Stimulated activated CD4-positive, alpha-beta T cell treated with anti-CD3 and anti-CD28 coated beads, Interleukin-4, amount 100 ng/mL, for 1 hour (primary cell): ENCODE measurements around the gene ASPDH.

Source experiments
- DNase-seq: peaks from one replicate; pipeline ENCODE4 v3.0.0-alpha.2; 2020

The ASPDH gene

DNA sequence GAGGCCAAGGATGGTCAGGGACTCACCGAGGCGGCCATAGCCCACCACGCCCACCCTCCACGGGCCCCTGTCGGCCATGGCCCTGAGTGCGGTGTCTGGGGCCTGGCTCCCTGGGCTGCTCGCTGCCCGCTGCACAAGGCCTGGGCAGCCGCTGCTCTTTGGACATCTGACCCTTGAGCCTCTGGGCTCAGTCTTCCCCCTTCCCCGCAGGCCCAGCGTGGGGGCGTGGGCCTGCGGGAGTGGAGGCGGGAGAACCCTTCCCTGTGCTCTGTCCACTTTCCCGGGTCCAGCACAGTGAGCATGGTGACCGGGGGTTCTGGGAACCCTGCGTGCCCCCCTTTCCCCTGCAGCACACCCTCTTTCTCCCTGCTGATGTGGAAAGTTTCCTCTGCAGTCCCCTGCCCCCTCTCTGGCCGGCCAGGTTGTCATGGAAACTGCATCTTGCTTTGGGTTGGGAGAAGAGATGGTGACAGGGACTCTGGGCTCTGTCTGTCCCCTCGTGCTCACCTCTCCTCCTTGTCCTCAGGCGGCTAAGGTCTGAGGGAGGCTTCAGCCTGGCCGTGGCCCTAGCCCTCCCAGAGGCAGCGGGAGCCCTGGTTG, at the start of gene ASPDH:
TSS of gene ASPDH (minus strand) at position 168 of the 600 bp plus-strand sequence. CDS start at position 78, 90 bp downstream.
- no peak for DNase-seq

DNA sequence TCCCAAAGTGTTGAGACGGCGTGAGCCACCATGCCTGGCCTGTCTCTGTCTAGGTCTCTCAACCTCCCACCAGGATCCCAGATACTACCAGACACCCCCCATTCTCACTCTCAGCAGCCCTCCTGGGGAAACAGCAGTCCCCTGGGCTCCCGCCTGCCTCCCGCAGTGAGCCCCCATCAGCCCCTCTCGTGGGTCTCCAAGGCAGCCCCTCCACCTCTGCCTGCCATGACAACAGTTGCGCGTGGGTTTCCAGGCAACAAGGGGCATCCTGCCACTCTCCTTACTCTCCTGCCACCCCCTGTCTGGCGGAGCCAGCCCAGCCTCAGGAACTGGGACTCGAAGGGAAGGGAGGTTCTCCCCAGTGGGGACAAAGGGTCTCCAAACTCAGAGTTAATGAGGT, 49.3 kb upstream of the ASPDH start:
- DNase-seq, result no peak

DNA sequence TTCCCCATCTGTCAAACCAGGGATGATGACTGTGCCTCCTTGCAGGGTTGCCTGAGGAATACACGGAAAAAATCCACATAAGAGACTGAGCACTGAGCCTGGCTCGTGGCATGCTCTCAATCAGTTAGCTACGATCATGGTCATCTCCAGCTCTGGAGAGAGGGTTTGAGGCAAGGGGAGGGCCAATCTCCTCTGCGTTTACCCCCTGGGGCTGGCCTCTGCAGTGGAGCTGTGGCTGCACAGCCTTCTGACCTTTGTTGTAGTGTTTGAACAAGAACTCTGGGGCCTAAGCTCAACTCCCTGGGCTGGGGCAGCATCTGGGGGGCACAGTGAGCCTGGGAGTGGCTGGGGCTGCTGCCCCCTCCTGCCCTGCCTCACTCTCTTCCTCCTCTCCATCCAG, 48.6 kb upstream of the ASPDH start:
- DNase-seq, result no peak

DNA sequence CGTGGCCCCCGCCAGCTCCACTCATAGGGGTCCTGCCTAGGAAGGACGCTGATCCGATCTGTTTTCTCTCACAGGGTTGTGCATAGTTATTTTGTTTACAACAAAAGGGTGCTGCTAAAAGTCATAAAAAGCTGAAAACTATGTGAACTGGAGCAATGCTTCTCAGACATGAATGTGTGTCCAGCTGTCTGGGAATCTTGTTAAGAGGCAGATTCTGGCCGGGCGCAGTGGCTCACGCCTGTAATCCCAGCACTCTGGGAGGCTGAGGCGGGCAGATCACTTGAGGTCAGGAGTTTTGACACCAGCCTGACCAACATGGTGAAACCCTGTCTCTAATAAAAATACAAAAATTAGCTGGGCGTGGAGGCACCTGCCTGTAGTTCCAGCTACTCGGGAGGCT, 45.9 kb upstream of the ASPDH start:
- no peak for DNase-seq

DNA sequence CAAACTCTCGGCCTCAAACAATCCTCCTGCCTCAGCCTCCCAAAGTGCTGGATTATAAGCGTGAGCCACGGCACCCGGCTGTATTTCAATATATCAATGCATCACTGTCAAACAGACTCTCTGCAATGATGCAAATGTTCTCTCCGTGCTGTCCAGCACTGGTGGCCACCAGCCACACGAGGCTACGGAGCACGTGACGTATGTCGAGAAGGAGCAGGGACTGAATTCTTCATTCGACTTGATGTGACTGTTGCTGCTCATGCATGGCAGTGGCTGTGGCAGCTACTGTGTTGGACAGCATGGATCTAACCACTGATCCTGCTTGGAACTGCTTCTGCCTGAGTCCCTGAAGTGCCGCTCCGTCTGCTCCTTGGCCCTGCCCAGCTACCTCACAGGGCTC, 44.7 kb upstream of the ASPDH start:
- no peak for DNase-seq

DNA sequence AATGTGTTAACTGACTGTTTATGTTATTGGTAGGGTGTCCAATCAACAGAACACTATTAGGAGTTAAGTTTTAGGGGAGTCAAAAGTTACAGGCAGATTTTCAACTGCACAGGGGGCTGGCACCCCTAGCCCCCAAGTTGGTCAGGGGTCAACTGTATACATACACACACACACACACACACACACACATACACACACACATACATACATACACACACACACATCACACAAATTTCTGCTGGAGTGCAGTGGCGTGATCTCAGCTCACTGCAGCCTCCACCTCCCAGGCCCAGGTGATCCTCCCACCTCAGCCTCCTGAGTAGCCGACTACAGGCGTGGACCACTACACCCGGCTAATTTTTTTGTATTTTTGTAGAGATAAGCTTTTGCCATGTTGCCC, 44.3 kb upstream of the ASPDH start:
- DNase-seq, result no peak

DNA sequence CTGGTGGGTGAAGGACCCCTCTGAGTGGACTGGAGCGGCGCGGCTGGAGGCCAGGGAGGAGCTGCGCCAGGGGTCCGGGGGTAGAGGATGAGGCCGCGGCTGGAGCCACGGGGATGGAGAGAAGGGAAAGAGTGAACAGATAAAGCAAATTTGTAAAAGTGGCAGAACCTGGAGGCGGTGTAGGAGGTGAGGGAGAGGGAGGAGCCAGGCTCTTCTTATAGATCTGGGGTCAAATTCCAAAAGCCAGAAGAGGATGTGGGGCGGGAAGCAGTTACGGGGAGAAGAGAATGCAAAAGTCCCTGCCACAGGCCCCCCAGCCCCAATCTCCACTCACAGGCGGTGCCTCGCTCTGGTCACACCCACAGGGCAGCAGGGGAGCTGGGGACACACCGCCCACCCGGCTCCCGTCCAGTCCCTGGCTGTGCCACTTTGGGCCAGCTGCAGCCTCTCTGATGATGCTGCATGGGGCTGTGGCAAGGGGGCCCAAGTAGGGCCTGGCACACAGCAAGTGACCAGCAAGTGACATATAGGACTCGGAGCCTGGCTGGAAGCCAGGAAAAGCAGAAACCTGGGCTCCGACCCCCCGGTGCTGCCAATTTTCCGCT, 43.4 kb upstream of the ASPDH start:
- no peak for DNase-seq

DNA sequence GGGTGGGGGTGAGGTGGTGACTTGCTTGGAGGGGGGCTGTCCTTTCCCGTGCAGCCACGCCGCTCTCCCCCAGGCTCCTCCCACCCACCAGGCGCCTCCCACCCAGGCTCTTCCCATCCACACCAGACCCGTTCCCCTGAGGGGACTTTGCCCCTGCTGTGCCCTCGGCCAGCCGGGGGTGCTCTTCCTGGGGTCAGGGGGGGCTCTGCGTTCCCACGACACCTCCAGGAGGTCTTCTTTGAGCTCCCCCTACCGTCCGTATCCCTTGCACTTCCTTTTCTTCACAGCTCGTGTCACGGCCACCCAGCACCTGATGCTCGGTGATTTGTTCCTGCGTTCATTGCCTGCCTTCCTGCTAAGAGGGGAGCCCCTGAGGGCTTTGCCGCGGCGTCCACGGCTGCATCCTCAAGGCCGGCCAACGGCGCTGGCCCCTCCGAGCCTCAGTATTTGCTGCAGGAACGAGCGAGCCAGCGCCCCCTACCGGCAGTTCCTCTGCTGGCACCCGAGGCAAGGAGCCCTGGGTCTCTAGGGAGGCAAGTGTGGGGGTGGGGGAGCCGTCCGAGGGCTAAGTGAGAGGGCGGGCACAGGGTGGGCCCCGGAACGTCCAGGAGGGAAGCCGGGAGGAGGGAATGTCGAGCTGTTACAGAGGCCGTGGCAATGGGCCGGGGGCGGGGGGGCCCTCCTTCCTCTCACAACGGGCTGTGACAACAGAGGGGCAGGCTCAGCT, 42.7 kb upstream of the ASPDH start:
- DNase-seq, result peak; percentile 82

DNA sequence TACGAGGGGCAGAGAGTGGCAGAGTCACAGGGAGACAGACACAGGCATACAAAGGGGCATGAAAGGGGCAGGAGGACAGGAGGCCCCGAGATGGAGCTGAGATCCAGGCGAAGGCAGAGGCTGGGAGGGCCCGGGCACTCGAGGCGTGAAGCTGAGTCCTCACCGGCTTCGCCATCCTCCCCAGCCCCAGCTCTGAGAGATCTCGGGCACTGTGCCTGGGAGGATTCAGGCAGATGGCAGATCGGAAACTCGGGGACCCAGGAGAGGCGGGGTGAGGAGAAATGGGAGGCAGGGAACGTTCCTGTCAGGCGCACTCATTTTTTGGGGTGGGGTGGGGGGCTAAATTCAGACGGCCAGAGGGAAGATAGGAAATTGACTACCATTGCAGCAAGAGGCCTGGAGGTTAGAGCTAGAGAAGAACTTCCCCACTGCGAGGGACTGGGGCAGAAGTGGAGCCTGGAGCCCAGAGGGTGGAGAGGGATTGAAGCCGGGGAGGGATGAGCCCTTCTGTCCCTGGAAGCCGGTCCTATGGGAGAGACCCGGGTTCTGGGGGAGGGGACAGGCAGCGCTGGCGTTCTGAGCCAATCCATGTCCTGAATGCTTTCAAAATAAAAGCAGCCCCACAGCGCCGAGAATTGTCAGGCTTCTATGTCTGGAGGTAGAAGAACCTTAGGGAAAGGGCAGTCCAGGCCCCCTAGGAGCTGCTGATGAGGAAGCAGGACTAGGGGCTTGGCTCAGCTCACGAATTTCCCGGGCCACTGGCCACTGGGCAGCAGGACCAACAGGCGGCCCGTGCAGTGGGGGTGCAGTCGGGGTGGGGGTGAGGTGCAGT, 42.0 kb upstream of the ASPDH start:
- no peak for DNase-seq

DNA sequence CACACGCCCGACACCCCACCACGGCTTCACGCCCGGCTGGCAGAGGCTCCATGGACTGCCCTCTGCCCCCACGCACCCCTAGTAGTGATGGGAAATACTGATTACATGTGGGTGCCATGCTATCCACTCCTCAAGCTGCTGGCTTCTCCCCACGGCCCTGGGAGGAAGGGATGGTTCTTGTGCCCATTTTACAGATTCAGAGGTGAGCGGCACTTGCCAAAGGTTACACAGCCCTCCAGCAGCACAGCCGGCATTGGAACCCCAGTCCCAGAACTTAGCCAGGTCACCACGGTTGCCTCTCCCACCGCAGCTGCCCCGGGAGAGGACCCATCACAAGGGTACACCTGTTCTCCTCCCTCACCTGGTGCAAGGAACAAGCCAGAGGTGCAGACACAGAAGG, 41.3 kb upstream of the ASPDH start:
- DNase-seq, result no peak

DNA sequence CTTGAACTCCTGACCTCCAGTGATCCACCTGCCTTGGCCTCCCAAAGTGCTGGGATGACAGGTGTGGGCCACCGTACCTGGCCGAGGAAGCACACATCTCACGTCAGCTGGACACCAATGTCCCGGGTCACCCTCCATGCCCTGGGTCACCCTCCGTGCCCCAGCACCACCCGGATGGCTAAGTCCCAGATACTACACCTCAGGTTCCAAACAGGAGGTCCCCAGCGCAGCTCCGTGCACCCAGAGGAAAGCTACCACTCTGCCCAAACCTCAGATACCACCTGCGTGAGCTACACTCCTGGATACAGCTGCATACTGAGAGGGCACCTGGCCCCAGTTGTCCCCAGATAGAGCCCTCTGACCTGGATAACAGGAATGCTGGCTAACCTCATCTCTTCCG, 40.5 kb upstream of the ASPDH start:
- DNase-seq, result no peak

DNA sequence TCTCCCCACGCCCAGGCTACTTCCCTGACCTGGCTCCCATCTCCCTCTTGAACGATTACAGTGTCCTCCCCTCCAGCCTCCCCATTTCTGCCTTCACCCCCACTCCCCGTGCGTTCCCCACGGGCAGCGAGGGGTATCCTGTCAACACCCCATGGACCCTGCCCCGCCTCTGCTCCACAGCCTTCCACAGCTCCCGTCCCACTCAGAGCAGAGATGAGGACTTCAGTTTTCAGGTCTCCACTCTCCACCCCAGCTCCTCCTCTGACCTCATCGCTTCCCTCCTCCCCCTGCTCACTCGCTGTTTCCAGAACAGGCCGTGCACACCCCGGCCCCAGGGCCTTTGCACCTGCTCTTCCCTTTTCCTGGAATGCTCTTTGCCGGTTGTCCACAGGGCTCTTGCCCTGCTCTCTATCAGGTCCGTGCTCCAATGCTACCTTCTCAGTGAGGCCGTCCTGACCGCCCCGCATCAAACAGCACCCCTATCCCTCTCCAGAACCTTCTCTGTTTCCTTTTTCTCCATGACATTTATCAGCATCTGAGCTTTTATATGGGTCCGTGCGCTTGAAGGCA, 39.5 kb upstream of the ASPDH start:
- DNase-seq, result no peak

DNA sequence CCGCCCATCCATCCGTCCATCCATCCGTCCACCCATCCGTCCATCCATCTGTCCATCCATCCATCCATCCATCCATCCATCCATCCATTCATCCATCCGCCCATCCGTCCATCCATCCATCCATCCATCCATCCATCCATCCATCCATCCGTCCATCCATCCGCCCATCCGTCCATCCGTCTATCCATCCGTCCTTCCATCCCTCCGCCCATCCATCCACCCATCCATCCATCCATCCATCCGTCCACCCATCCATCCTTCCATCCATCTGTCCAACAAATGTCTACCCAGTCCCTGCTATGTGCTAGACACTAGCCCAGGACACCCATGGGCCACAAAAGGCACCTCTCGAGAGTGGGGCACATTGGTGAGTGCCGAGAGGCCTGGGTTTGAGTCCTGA, 38.8 kb upstream of the ASPDH start:
- no peak for DNase-seq

DNA sequence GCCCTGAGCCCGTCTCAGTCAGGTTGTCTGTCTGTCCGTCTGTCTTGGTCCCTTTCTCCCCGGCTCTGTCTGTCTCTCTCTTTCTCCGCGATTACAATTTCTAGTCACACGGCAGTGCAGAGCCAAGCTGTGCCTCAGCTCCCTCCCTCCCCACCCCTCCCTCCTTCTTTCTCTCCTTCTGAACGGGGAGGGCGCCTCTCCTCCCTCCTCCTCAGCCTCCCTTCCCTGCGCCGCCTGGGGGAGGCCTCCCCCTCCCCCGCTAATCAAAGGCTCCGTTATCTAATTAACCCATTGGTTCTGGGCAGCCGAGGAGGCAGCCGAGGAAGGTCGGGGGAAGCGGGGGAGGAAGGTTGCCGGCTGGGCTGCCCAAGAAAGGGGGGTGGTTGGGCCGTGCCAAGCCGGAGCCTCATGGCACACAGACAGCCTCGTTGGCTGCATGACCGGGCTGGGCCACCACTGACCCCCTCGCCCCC, 38.0 kb upstream of the ASPDH start:
- no peak for DNase-seq

DNA sequence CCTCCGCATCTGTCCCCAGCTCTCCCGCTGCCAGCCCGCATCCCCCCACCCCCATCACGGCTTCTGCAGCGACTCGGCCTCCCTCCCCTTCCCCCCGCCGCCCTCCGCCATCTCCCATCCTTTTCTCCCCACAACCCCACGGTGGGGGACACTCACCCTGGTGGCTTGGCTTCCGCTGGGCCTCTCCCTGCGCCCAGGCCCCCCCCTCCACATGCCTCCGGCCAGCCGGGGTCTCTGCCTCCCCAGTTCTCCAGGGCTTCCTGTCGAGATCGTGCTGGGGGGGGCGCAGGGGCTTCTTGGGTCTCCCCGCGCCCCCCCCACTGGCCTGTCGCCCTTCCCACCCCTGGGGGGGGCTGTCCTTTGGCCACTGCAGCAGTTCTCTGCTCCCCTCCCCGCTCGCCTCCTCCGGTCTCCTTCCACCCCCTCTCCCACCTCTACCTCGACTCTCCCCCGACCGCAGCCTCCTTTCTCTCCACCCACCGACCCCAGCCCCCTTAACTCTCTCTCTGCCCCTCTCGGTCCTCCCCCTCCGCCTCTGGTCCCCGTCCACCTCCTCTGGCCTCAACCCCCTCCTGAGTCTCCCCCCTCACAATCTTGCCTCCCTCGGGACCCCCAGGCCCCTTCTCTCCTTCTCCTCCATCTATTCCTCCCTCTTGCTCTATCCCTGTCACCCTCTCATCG, 37.5 kb upstream of the ASPDH start:
- no peak for DNase-seq

DNA sequence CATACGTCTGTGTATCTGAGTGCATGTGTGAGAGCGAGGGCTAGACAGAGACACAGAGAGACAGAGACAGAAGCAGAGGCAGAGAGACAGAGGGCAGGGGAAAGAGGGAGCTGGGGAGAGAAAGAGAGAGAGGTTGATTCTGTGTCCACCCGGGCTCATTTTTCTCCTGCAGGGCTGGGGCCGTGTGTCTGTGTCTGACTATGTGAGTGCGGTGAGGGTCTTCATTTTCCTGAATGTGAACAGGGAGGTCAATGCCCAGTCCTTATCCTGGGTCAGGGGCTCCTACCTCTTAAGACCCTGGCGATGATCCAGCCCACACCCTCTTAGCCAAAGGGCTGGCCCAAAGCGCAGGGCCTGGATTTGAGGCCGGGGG, 36.9 kb upstream of the ASPDH start:
- no peak for DNase-seq

DNA sequence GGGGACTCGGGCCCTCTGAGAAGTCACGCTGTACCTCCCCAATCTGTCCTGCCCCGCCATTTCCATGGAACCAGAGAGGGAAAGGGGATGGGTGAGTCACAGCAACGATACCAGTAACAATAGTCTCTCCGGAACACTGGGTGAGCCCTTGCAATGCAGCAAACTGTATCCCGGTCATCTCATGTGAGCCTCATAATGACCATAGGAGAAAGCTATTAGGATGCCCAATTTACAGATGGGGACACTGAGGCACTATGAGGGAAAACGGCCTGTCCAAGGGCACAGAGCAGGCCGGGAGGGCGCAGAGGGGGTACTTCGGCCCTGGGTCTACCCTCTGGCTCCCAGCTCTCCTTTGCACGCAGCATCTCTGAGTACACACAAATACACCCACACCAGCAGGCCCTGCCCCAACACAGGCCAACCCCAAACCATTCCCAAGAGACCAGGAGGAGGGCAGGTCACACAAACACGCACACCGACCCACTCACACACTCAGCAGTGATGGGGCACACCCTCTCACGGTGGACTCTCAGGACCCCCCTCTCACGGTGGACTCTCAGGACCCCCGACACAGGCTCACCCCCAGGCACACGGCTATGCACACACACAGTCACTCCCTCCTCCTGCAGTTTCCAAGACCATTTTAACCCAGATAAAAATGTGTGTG, 36.3 kb upstream of the ASPDH start:
- no peak for DNase-seq

DNA sequence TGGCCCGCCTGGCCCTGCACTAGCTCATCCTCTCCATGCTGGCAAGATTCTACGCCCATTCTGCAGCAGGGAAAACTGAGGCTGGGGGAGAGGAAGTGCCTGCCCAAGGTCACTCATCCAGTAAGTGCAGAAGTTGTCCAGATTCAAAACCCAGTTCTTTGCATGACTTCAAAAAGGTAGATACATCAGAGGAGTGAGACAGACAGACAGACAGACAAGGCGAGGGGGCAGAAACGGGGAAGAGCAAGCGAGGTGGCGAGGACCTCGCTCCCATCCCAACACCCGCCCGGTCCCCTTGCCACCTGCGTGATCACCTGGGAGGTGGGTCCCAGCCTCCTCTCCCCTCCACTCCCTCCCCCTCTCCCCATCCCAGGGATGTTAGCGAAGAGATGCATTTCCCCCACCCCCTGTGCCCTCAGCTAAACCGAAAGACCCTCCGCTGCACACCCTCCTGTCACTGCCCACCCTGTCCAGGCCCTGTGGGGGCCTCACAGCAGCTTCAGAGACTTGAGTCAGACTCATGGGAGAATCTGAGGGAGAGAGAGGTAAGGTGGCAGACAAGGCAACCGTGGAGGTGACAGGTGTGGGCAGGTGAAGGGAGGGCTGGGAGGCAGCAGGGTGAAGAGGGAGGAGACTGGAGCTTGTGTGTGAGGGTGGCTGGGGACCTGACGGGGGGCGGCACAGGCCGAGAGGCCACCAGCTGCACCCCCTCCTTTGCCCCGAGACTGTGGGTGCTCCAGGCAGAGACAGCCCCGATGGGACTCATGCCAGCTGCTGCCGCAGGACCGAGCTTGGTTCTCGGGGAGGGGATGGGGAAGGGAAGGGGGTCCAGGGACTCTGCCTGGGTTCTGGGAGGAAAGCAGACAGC, 35.6 kb upstream of the ASPDH start:
- no peak for DNase-seq

DNA sequence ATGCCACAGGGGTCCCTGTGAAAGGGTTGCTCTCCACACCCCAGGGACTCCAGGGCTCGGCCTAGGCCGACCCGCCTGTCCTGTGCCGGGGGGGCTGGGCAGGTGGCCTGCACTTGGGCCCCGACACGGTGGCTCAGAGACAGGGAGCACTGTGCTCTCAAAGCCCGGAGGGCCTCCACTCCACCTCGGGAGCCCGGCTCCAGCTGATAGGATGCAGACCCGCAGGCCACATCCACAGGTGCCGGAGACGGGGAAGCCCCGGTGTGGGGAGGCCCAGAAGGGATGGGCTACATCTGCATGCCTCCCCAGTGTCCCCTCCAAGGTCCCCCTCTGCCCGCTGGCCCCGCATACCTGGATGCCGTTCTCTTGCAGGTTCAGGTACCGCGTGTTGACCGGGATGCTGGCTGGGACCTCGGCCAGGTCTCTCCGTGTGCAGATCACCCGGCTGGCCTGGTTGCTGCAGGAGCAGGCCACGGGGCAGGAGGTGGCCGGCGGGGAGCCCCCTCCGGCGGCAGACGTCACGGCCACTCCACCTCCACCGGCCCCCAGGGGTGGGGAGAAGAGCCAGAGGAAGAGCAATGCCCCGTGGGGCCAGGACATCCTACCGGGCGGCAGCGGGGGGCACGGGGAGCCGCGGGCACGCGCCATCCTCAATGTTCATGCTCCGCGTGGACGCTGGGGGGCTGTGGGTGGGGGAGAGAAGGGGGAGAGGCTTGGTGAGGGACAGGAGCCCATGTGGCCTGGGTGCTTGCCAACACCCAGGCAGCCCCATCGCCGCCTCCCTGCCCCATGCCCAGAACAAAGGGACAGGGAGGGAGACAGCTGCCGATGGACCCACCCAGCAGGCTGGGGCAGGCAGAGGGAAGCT, 34.7 kb upstream of the ASPDH start:
- no peak for DNase-seq
